Caco-2 (cell line): ENCODE measurements around the gene PITX1. TPM values are rescaled to one million over a fixed set of nuclear protein-coding genes. Genes with fewer than 3 reads are reported as not detected.
A peak's percentile ranks its signal among the peaks of the same experiment; 100 is the strongest.

Source experiments
- BruUV-seq: library from RNA; stranded (reverse); fragments of 400-500 nt; replicated peaks from 2 replicates; lab custom pipeline; 2021; lab: Mats Ljungman, UMichigan
- CTCF ChIA-PET: fragments of 300-600 bp; sonication (Branson Sonifier 250); formaldehyde crosslinking; loops from one replicate; lab custom pipeline; 2022; ENCODE audit warnings: antibody characterized with exemption; lab: Charles Lee
- POLR2A ChIA-PET: fragments of 300-600 bp; sonication (Branson Sonifier 250); formaldehyde crosslinking; loops from one replicate; lab custom pipeline; 2022; ENCODE audit warnings: antibody characterized with exemption; lab: Charles Lee
- DNase-seq, 2 experiments: peaks; one replicate each; pipeline versions ENCODE4 v3.0.0 to v3.0.0-alpha.2; 2020 to 2022
- H3K27me3 ChIP-seq: replicated peaks from 2 replicates; pipeline ENCODE4 v1.6.0; 2011; ENCODE audit warnings: low read length; ENCODE audit not compliant: control insufficient read depth, insufficient read depth
- H3K36me3 ChIP-seq: 2 replicates; pipeline ENCODE4 v1.5.1; 2011; ENCODE audit warnings: low read length; ENCODE audit not compliant: control insufficient read depth, insufficient read depth
- H3K4me1 ChIP-seq: fragments of 250-450 bp; sonication (Bioruptor Pico); 2 replicates; pipeline ENCODE4 v1.5.1; 2020; ENCODE audit warnings: mild to moderate bottlenecking
- H3K4me3 ChIP-seq: 2 replicates; pipeline ENCODE4 v1.5.1; 2011; ENCODE audit warnings: low read depth, mild to moderate bottlenecking, control low read depth, low read length
- H3K9me3 ChIP-seq: fragments of 250-450 bp; sonication (Bioruptor Pico); 2 replicates; pipeline ENCODE4 v1.5.1; 2020; ENCODE audit warnings: mild to moderate bottlenecking, moderate library complexity
- H3K27ac Mint-ChIP-seq: one replicate; pipeline ENCODE4 v1.8.0; 2022; ENCODE audit warnings: mixed read lengths; ENCODE audit not compliant: unreplicated experiment
- H3K27me3 Mint-ChIP-seq: one replicate; pipeline ENCODE4 v1.8.0; 2022; ENCODE audit warnings: mixed read lengths; ENCODE audit not compliant: insufficient read depth, unreplicated experiment
- H3K36me3 Mint-ChIP-seq: one replicate; pipeline ENCODE4 v1.8.0; 2022; ENCODE audit warnings: mild to moderate bottlenecking, mixed read lengths; ENCODE audit not compliant: insufficient read depth, unreplicated experiment
- H3K4me1 Mint-ChIP-seq: one replicate; pipeline ENCODE4 v1.8.0; 2022; ENCODE audit warnings: low read depth, mixed read lengths; ENCODE audit not compliant: unreplicated experiment
- H3K4me3 Mint-ChIP-seq: one replicate; pipeline ENCODE4 v1.8.0; 2022; ENCODE audit warnings: mild to moderate bottlenecking, moderate library complexity, mixed read lengths; ENCODE audit not compliant: unreplicated experiment
- H3K9me3 Mint-ChIP-seq: one replicate; pipeline ENCODE4 v1.8.0; 2022; ENCODE audit warnings: mixed read lengths; ENCODE audit not compliant: unreplicated experiment
- CTCF ChIP-seq, 2 experiments: fragments of 200-600 bp in 1 of 2; IDR thresholded peaks; 1 replicate in 1 of 2; 2 replicates in 1 of 2; pipeline versions ENCODE4 v1.5.1 to v1.8.0; 2011 to 2022; ENCODE audit warnings: antibody characterized with exemption in 1 of 2, control low read depth in 1 of 2, inconsistent platforms in 1 of 2, low read depth in 1 of 2, low read length in 1 of 2, mild to moderate bottlenecking in 1 of 2, moderate library complexity in 1 of 2; ENCODE audit not compliant: insufficient read depth in 1 of 2, severe bottlenecking in 1 of 2, unreplicated experiment in 1 of 2
- intact Hi-C: fragments of 100-400 bp; cut with micrococcal nuclease; formaldehyde crosslinking; loops from one replicate; pipeline ENCODE4 v1.10.0; 2022; ENCODE audit not compliant: unreplicated experiment
- total RNA-seq: library from RNA; stranded (reverse); gene quantifications from 2 replicates; pipeline ENCODE4 v1.2.3, GENCODE V29; 2022

PITX1 gene
- total RNA-seq, 1 experiment from 2014 or later = 117 TPM

GRCh38 chr5:135072387-135073281 is 38.6 kb upstream of the PITX1 start:
- Histone ChIP-seq H3K36me3 (no peaks in the 10 kb centered on the region), H3K9me3 (no peaks in the 10 kb centered on the region), H3K4me1 (peaks cover 5% of the 10 kb centered on the region; the same call in 1 of the 2 replicates), H3K4me3 (no peak overlapping the region), H3K27me3 (no peaks in the 10 kb centered on the region)
- H3K4me1 Mint-ChIP-seq = no peaks in the 10 kb centered on the region
- H3K27ac Mint-ChIP-seq = no peak overlapping the region
- CTCF ChIA-PET = no interaction called here
- H3K36me3 Mint-ChIP-seq = no peaks in the 10 kb centered on the region
- H3K27me3 Mint-ChIP-seq = no peaks in the 10 kb centered on the region
- intact Hi-C loops = no loop called here
- no TSS peak for BruUV-seq
- H3K9me3 Mint-ChIP-seq = no peaks in the 10 kb centered on the region
- no peak for TF ChIP-seq CTCF (IDR thresholded peaks at IDR 0.05; ENCODE audit: insufficient read depth in 1 of 2, low read depth in 1 of 2, low read length in 1 of 2, severe bottlenecking in 1 of 2, unreplicated experiment in 1 of 2)
- no peak overlapping the region for H3K4me3 Mint-ChIP-seq
- POLR2A ChIA-PET = no interaction called here
- DNase-seq = peak in 1 of 2 experiments; percentile 35

GRCh38 chr5:135071311-135071710 is 37.3 kb upstream of the PITX1 start:
- intact Hi-C loops = no loop called here
- Mint-ChIP-seq H3K4me1 (no peaks in the 10 kb centered on the region), H3K36me3 (no peaks in the 10 kb centered on the region), H3K9me3 (no peaks in the 10 kb centered on the region), H3K27me3 (no peaks in the 10 kb centered on the region), H3K4me3 (no peak overlapping the region), H3K27ac (no peak overlapping the region)
- Histone ChIP-seq H3K4me1 (peaks cover 5% of the 10 kb centered on the region; the same call in 1 of the 2 replicates), H3K4me3 (no peak overlapping the region), H3K27me3 (no peaks in the 10 kb centered on the region), H3K9me3 (no peaks in the 10 kb centered on the region), H3K36me3 (no peaks in the 10 kb centered on the region)
- ChIA-PET POLR2A (no interaction called here), CTCF (no interaction called here)
- no peak for TF ChIP-seq CTCF (IDR thresholded peaks at IDR 0.05; ENCODE audit: insufficient read depth in 1 of 2, low read depth in 1 of 2, low read length in 1 of 2, severe bottlenecking in 1 of 2, unreplicated experiment in 1 of 2)
- DNase-seq = peak in 1 of 2 experiments; percentile 23
- no TSS peak for BruUV-seq

GRCh38 chr5:135069895-135070657 is 36.0 kb upstream of the PITX1 start:
- POLR2A ChIA-PET = no interaction called here

More at GRCh38 chr5:135069895-135070657, 36.0 kb upstream of the PITX1 start:
- H3K9me3 Mint-ChIP-seq = no peaks in the 10 kb centered on the region
- no TSS peak for BruUV-seq
- no peaks in the 10 kb centered on the region for H3K36me3 ChIP-seq
- TF ChIP-seq CTCF (IDR thresholded peaks at IDR 0.05; ENCODE audit: insufficient read depth in 1 of 2, low read depth in 1 of 2, low read length in 1 of 2, severe bottlenecking in 1 of 2, unreplicated experiment in 1 of 2) = no peak
- no peaks in the 10 kb centered on the region for H3K36me3 Mint-ChIP-seq
- no peaks in the 10 kb centered on the region for H3K27me3 ChIP-seq
- H3K27me3 Mint-ChIP-seq = no peaks in the 10 kb centered on the region
- H3K4me3 Mint-ChIP-seq = no peak overlapping the region
- H3K4me1 Mint-ChIP-seq = no peaks in the 10 kb centered on the region
- DNase-seq = peak in 1 of 2 experiments; percentile 20
- H3K27ac Mint-ChIP-seq = no peak overlapping the region
- peaks cover 5% of the 10 kb centered on the region; the same call in 1 of the 2 replicates for H3K4me1 ChIP-seq
- intact Hi-C loops = no loop called here
- CTCF ChIA-PET = no interaction called here
- no peaks in the 10 kb centered on the region for H3K9me3 ChIP-seq
- H3K4me3 ChIP-seq = no peak overlapping the region
